Raji (cell line): ENCODE measurements around the gene AKAP3.

Experiments used
- POLR2A ChIP-seq: IDR thresholded peaks from 2 replicates; pipeline ENCODE4 v1.6.1; 2011; ENCODE audit warnings: low read depth, low read length, control low read depth; ENCODE audit not compliant: insufficient read depth

AKAP3 gene

GRCh38 chr12:4648501-4649357 lies at the start of gene AKAP3, which contains the start of gene NDUFA9:
AKAP3 (minus strand) TSS chr12:4649051; CDS start chr12:4638196, 10,855 bp downstream.
NDUFA9 (plus strand) TSS chr12:4649114; CDS start chr12:4649127, 13 bp downstream.
- TF ChIP-seq POLR2A = peak; percentile 91

- TF ChIP-seq POLR2A = no peak
Observed at GRCh38 chr12:4690760-4691159, 41.9 kb upstream of the AKAP3 start.

GRCh38 chr12:4685317-4685716 lies 36.5 kb upstream of the AKAP3 start:
- TF ChIP-seq POLR2A = no peak

- TF ChIP-seq POLR2A = no peak
Observed at GRCh38 chr12:4681732-4682131, 32.9 kb upstream of the AKAP3 start.

GRCh38 chr12:4679711-4680110 lies 30.9 kb upstream of the AKAP3 start:
- no peak for TF ChIP-seq POLR2A

- TF ChIP-seq POLR2A = no peak
Observed at GRCh38 chr12:4665236-4665635, 16.4 kb upstream of the AKAP3 start.

- TF ChIP-seq POLR2A = no peak
Observed at GRCh38 chr12:4663971-4664505, 15.2 kb upstream of the AKAP3 start.

GRCh38 chr12:4653691-4654090 lies 4.8 kb upstream of the AKAP3 start:
- TF ChIP-seq POLR2A = no peak

- no peak for TF ChIP-seq POLR2A
Observed at GRCh38 chr12:4653257-4653656, 4.4 kb upstream of the AKAP3 start.

- no peak for TF ChIP-seq POLR2A
Observed at GRCh38 chr12:4649358-4649661, 459 bp upstream of the AKAP3 start.

- no peak for TF ChIP-seq POLR2A
Observed at GRCh38 chr12:4648104-4648500, 749 bp downstream of the AKAP3 start.

- TF ChIP-seq POLR2A = no peak
Observed at GRCh38 chr12:4645023-4645422, 3.8 kb downstream of the AKAP3 start.

- no peak for TF ChIP-seq POLR2A
Observed at GRCh38 chr12:4643747-4644146, 5.1 kb downstream of the AKAP3 start.

GRCh38 chr12:4630262-4630661 lies 18.6 kb downstream of the AKAP3 start:
- no peak for TF ChIP-seq POLR2A

GRCh38 chr12:4628406-4628805 lies 20.4 kb downstream of the AKAP3 start:
- TF ChIP-seq POLR2A = no peak

GRCh38 chr12:4626543-4626942 lies 22.3 kb downstream of the AKAP3 start:
- TF ChIP-seq POLR2A = no peak

- TF ChIP-seq POLR2A = no peak
Observed at GRCh38 chr12:4621511-4621910, 27.3 kb downstream of the AKAP3 start.
